ENCODE results near the gene C1QTNF6.

DNA sequence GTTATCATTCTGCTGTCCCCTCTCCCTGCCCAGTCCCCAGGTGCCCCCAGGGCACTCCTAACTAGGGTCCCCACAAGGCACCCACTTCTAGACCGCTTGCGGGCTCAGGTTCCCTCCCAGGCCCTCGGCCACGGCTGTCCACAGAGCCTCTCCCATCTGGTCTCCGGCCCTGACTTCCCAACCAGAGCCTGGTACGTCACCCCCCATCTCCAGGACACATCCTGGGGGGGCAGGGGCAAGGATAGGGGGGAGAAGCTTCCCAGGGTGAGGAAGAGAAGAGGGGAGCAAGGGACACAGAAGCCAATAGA is 23.8 kb upstream of the C1QTNF6 start:
- TF ChIP-seq GATA2 (IDR thresholded peaks at IDR 0.05; ENCODE audit: low read depth, low read length) (no peak), GATA3 (IDR thresholded peaks at IDR 0.05; ENCODE audit: low read depth, low read length) (no peak)
